ENCODE data around the gene ADGRF1. TPM values are rescaled to one million over a fixed set of nuclear protein-coding genes. Genes with fewer than 3 reads are reported as not detected.

ADGRF1 gene
- total RNA-seq, 2 experiments from 2014 or later, result not detected

DNA sequence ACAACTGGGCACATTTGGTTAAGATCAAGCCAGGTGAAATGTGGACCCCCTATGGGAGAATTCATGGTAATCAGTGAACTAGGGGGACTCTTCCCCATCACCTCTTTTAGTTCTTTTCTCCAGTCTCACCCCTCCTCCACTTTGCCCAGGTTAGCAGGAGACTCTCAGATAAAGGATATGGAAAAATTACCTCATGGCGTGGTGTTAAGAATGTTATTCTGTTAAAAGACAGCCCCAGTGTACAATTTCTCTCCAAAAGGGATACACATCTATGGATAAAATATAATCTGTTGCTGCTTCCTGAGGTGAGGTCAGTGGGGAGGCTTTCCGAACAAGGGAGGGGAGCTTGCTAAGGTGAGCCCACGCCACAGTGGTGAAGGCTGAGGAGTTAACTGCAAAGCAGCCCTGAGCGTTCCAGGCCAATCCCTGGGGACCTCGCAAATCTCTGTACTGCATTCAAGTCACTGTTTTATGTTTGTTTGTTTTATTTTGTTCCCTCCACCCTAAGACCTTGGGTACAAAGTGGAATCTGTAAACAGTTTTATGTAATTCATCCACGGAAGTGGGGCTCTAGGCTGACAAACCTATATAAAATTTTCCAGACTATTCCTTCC lies 52.0 kb downstream of the ADGRF1 start:
- intact Hi-C loops (cut with micrococcal nuclease), result no loop called here
- no peak for DNase-seq
- no peaks in the 10 kb centered on the region for H3K36me3 Mint-ChIP-seq (ENCODE audit: low read depth)
- no peak for TF ChIP-seq CTCF (IDR thresholded peaks at IDR 0.05)
- ChIA-PET CTCF (interaction anchor here (0.8 to 1.2 kb wide), 2 partner anchors 57 to 141 kb away, joined by 3 read pairs; no protein-coding TSS in a partner anchor), POLR2A (no interaction called here)
- H3K9me3 Mint-ChIP-seq, result no peaks in the 10 kb centered on the region
- ATAC-seq, result no peak
- H3K4me1 Mint-ChIP-seq (ENCODE audit: low read depth), result no peaks in the 10 kb centered on the region
- no peak overlapping the region for H3K27ac Mint-ChIP-seq
- H3K27me3 Mint-ChIP-seq, result peaks cover 20% of the 10 kb centered on the region
- H3K4me3 Mint-ChIP-seq, result no peak overlapping the region

GRCh38 chr6:46989398-46989797 lies 52.7 kb downstream of the ADGRF1 start:
- Mint-ChIP-seq H3K27ac (no peak overlapping the region), H3K9me3 (no peaks in the 10 kb centered on the region), H3K4me1 (ENCODE audit: low read depth) (no peaks in the 10 kb centered on the region), H3K4me3 (no peak overlapping the region), H3K36me3 (ENCODE audit: low read depth) (no peaks in the 10 kb centered on the region), H3K27me3 (peaks cover 20% of the 10 kb centered on the region)
- DNase-seq, result no peak
- TF ChIP-seq CTCF (IDR thresholded peaks at IDR 0.05), result no peak
- intact Hi-C loops (cut with micrococcal nuclease), result no loop called here
- ATAC-seq, result no peak
- ChIA-PET CTCF (interaction anchor here (1.0 to 1.2 kb wide), 2 partner anchors 58 to 141 kb away, joined by 3 read pairs; no protein-coding TSS in a partner anchor), POLR2A (no interaction called here)

DNA sequence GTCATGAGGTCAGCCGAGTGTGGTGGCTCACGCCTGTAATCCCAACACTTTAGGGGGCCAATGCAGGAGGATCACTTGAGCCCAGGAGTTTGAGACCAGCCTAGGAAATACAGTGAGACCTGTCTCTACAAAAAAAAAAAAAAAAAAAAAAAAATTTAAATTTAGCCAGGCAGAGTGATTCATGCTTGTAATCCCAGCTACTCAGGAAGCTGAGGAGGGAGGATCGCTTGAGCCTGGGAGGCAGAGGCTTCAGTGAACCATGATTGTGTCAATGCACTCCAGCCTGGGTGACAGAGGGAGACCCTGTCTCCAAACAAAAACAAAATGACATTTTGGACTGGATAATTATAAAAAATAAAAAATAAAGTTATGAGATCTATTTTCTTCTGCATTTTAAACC lies 56.2 kb downstream of the ADGRF1 start:
- TF ChIP-seq CTCF (IDR thresholded peaks at IDR 0.05), result no peak
- Mint-ChIP-seq H3K27me3 (peaks cover 11% of the 10 kb centered on the region), H3K4me1 (ENCODE audit: low read depth) (no peaks in the 10 kb centered on the region), H3K9me3 (no peaks in the 10 kb centered on the region), H3K27ac (no peak overlapping the region), H3K4me3 (no peak overlapping the region), H3K36me3 (ENCODE audit: low read depth) (no peaks in the 10 kb centered on the region)
- intact Hi-C loops (cut with micrococcal nuclease), result no loop called here
- ATAC-seq (no peak), DNase-seq (no peak)
- CTCF ChIA-PET, result no interaction called here
- POLR2A ChIA-PET, result no interaction called here

GRCh38 chr6:46983007-46983411 lies 59.1 kb downstream of the ADGRF1 start:
- CTCF ChIA-PET, result interaction anchor here (0.8 kb wide), 1 partner anchor 10 kb away, joined by 4 read pairs; no protein-coding TSS in a partner anchor
- POLR2A ChIA-PET, result no interaction called here
- H3K9me3 Mint-ChIP-seq, result no peaks in the 10 kb centered on the region
- H3K27ac Mint-ChIP-seq, result no peak overlapping the region
- H3K4me1 Mint-ChIP-seq (ENCODE audit: low read depth), result no peaks in the 10 kb centered on the region
- no peak overlapping the region for H3K4me3 Mint-ChIP-seq
- intact Hi-C loops (cut with micrococcal nuclease), result no loop called here
- no peaks in the 10 kb centered on the region for H3K36me3 Mint-ChIP-seq (ENCODE audit: low read depth)
- H3K27me3 Mint-ChIP-seq, result no peaks in the 10 kb centered on the region
- no peak for TF ChIP-seq CTCF (IDR thresholded peaks at IDR 0.05)
- DNase-seq (no peak), ATAC-seq (no peak)

- Mint-ChIP-seq H3K9me3 (no peaks in the 10 kb centered on the region), H3K36me3 (ENCODE audit: low read depth) (no peaks in the 10 kb centered on the region), H3K27ac (no peak overlapping the region), H3K27me3 (no peaks in the 10 kb centered on the region), H3K4me3 (no peak overlapping the region), H3K4me1 (ENCODE audit: low read depth) (no peaks in the 10 kb centered on the region)
- ATAC-seq (no peak), DNase-seq (no peak)
- intact Hi-C loops (cut with micrococcal nuclease), result no loop called here
- POLR2A ChIA-PET, result no interaction called here
- TF ChIP-seq CTCF (IDR thresholded peaks at IDR 0.05), result no peak
- CTCF ChIA-PET, result no interaction called here
Measured at GRCh38 chr6:46979206-46979605, 62.9 kb downstream of the ADGRF1 start.
